ENCODE data around the gene IGF2R. TPM values are rescaled to one million over a fixed set of nuclear protein-coding genes. Genes with fewer than 3 reads are reported as not detected.

Gene IGF2R
- total RNA-seq, 6 experiments from 2014 or later = 77.3 to 119 (median 88.1) TPM

GRCh38 chr6:160146454-160147145 lies 177.7 kb downstream of the IGF2R start:
- Mint-ChIP-seq H3K9me3 (no peaks in the 10 kb centered on the region), H3K27ac (no peak overlapping the region), H3K27me3 (ENCODE audit: insufficient read depth) (no peaks in the 10 kb centered on the region), H3K4me3 (no peak overlapping the region), H3K4me1 (ENCODE audit: low read depth) (peaks cover 6% of the 10 kb centered on the region), H3K36me3 (ENCODE audit: low read depth) (no peaks in the 10 kb centered on the region; the same call in 1 of the 2 replicates)
- DNase-seq = no peak
- no peak for TF ChIP-seq CTCF (IDR thresholded peaks at IDR 0.05)

- H3K27ac Mint-ChIP-seq = no peak overlapping the region
- TF ChIP-seq CTCF (IDR thresholded peaks at IDR 0.05) = no peak
- no peak overlapping the region for H3K4me3 Mint-ChIP-seq
- H3K4me1 Mint-ChIP-seq (ENCODE audit: low read depth) = peaks cover under 1% of the 10 kb centered on the region
- H3K36me3 Mint-ChIP-seq (ENCODE audit: low read depth) = no peaks in the 10 kb centered on the region; the same call in 1 of the 2 replicates
- H3K27me3 Mint-ChIP-seq (ENCODE audit: insufficient read depth) = no peaks in the 10 kb centered on the region
- no peak for DNase-seq
- no peaks in the 10 kb centered on the region for H3K9me3 Mint-ChIP-seq
These were observed 178.3 kb downstream of the IGF2R start for GRCh38 chr6:160147146-160147536.

- H3K36me3 Mint-ChIP-seq (ENCODE audit: low read depth) = peaks cover 9% of the 10 kb centered on the region; the same call in 1 of the 2 replicates
- no peak for DNase-seq
- H3K9me3 Mint-ChIP-seq = no peaks in the 10 kb centered on the region
- H3K27ac Mint-ChIP-seq = no peak overlapping the region
- TF ChIP-seq CTCF (IDR thresholded peaks at IDR 0.05) = no peak
- no peaks in the 10 kb centered on the region for H3K27me3 Mint-ChIP-seq (ENCODE audit: insufficient read depth)
- peaks cover 5% of the 10 kb centered on the region; the same call in 1 of the 2 replicates for H3K4me1 Mint-ChIP-seq (ENCODE audit: low read depth)
- H3K4me3 Mint-ChIP-seq = no peak overlapping the region
These were observed 185.6 kb downstream of the IGF2R start for GRCh38 chr6:160154471-160154870.

- Mint-ChIP-seq H3K36me3 (ENCODE audit: low read depth) (peaks cover 9% of the 10 kb centered on the region; the same call in 1 of the 2 replicates), H3K9me3 (no peaks in the 10 kb centered on the region), H3K27ac (no peak overlapping the region), H3K4me3 (no peak overlapping the region), H3K27me3 (ENCODE audit: insufficient read depth) (no peaks in the 10 kb centered on the region), H3K4me1 (ENCODE audit: low read depth) (peaks cover 10% of the 10 kb centered on the region)
- no peak for TF ChIP-seq CTCF (IDR thresholded peaks at IDR 0.05)
- no peak for DNase-seq
These were observed 188.0 kb downstream of the IGF2R start for GRCh38 chr6:160156842-160157241.

- Mint-ChIP-seq H3K4me3 (no peak overlapping the region), H3K27ac (no peak overlapping the region), H3K4me1 (ENCODE audit: low read depth) (peaks cover 10% of the 10 kb centered on the region), H3K9me3 (peaks cover 4% of the 10 kb centered on the region; the same call in 1 of the 2 replicates), H3K27me3 (ENCODE audit: insufficient read depth) (no peaks in the 10 kb centered on the region), H3K36me3 (ENCODE audit: low read depth) (no peaks in the 10 kb centered on the region)
- peak; percentile 55 for TF ChIP-seq CTCF (IDR thresholded peaks at IDR 0.05)
- no peak for DNase-seq
These were observed 191.6 kb downstream of the IGF2R start for GRCh38 chr6:160160450-160160849.

Other genes with a start within 250 kb of the IGF2R start
- gene WTAP, start 241.6 kb upstream of the IGF2R start, total RNA-seq (2021; fragmentation: NEBNext Ultra II Directional; extraction: Animal tissue kit (Norgen Biotek cat#: 25700)) = 10 to 100 TPM; 64.0 to 73.5 (median 68.7) TPM
- gene ACAT2, start 207.0 kb upstream of the IGF2R start, total RNA-seq (2021; fragmentation: NEBNext Ultra II Directional; extraction: Animal tissue kit (Norgen Biotek cat#: 25700)) = 10 to 100 TPM; 25.6 to 39.9 (median 38.7) TPM
- gene TCP1, start 179.5 kb upstream of the IGF2R start, total RNA-seq (2021; fragmentation: NEBNext Ultra II Directional; extraction: Animal tissue kit (Norgen Biotek cat#: 25700)) = 100 to 1,000 TPM; 212 to 270 (median 225) TPM
- gene MRPL18, start 178.6 kb upstream of the IGF2R start, total RNA-seq (2021; fragmentation: NEBNext Ultra II Directional; extraction: Animal tissue kit (Norgen Biotek cat#: 25700)) = 10 to 100 TPM; 74.1 to 93.6 (median 81.4) TPM
- not detected for gene PNLDC1, start 168.8 kb upstream of the IGF2R start, total RNA-seq (2021; fragmentation: NEBNext Ultra II Directional; extraction: Animal tissue kit (Norgen Biotek cat#: 25700))
- not detected for gene MAS1, start 78.1 kb upstream of the IGF2R start, total RNA-seq (2021; fragmentation: NEBNext Ultra II Directional; extraction: Animal tissue kit (Norgen Biotek cat#: 25700))
- gene SLC22A1, start 152.7 kb downstream of the IGF2R start, total RNA-seq (2021; fragmentation: NEBNext Ultra II Directional; extraction: Animal tissue kit (Norgen Biotek cat#: 25700)) = under 1 TPM in 4 of 6 experiments, not detected in 2; 0.12 to 0.33 (median 0.21) TPM